OCI-LY7 (cell line): Measurements from ENCODE around the gene TUB.

ENCODE experiments used
- CTCF ChIP-seq: fragments of 200-600 bp; sonication (generic); conservative IDR thresholded peaks from 2 replicates; pipeline ENCODE4 v1.5.1; 2014; ENCODE audit warnings: mild to moderate bottlenecking, antibody characterized with exemption, low read length, moderate library complexity, mixed read lengths
- EZH2phosphoT487 ChIP-seq: fragments of 200-600 bp; sonication (generic); IDR thresholded peaks from 2 replicates; pipeline ENCODE4 v1.6.1; 2018; ENCODE audit warnings: low read depth, borderline replicate concordance, mild to moderate bottlenecking, mixed run types, antibody characterized with exemption, low read length, moderate library complexity, mixed read lengths

- no peak for TF ChIP-seq CTCF
- no peak for TF ChIP-seq EZH2phosphoT487
Observed at GRCh38 chr11:8043756-8044155, 37.3 kb upstream of the TUB start.
